SK-N-SH (cell line): ENCODE data around the gene MACROD2. TPM values are rescaled to one million over a fixed set of nuclear protein-coding genes. Genes with fewer than 3 reads are reported as not detected.

ENCODE experiments used
- CTCF ChIA-PET: fragments of 300-600, 350-600 bp; formaldehyde crosslinking; extraction: SDS; loops from one replicate; lab custom pipeline; 2021; lab: Yijun Ruan, JAX
- POLR2A ChIA-PET: fragments of 350-600 bp; sonication (Branson Sonifier 250); formaldehyde crosslinking; extraction: SDS; loops from one replicate; lab custom pipeline; 2020; ENCODE audit warnings: antibody characterized with exemption, inconsistent platforms; lab: Yijun Ruan, JAX
- DNase-seq: peaks from one replicate; pipeline ENCODE4 v3.0.0; 2012
- H2AFZ ChIP-seq: fragments of 200-600 bp; sonication (generic); 2 replicates; pipeline ENCODE4 v1.8.1; 2016; ENCODE audit warnings: antibody characterized with exemption, mild to moderate bottlenecking, low read depth
- H3F3A ChIP-seq: fragments of 200-600 bp; sonication (generic); replicated peaks from 2 replicates; pipeline ENCODE3; 2016; ENCODE audit warnings: antibody characterized with exemption, mild to moderate bottlenecking; ENCODE audit not compliant: insufficient read depth
- H3K27ac ChIP-seq, 2 experiments: fragments of 200-500 bp in 1 of 2; fragments of 200-600 bp in 1 of 2; sonication (Bioruptor generic) in 1 of 2; sonication (generic), shearing (Covaris generic) in 1 of 2; 2 replicates each; pipeline versions ENCODE4 v1.5.1 to v1.6.1; 2014 to 2016; ENCODE audit warnings: low read depth in 2 of 2, inconsistent platforms in 1 of 2, low read length in 1 of 2, mild to moderate bottlenecking in 1 of 2, mixed read lengths in 1 of 2
- H3K27me3 ChIP-seq: fragments of 200-600 bp; sonication (generic), shearing (Covaris generic); 2 replicates; pipeline ENCODE4 v1.6.1; 2016; ENCODE audit warnings: mixed run types; ENCODE audit not compliant: insufficient read depth
- H3K36me3 ChIP-seq, 2 experiments: fragments of 200-500 bp in 1 of 2; fragments of 200-600 bp in 1 of 2; sonication (Bioruptor generic) in 1 of 2; sonication (generic) in 1 of 2; replicated peaks in 1 of 2; 2 replicates each; pipeline versions ENCODE3 to v1.5.1; 2014 to 2016; ENCODE audit warnings: low read length in 1 of 2, mild to moderate bottlenecking in 1 of 2; ENCODE audit not compliant: insufficient read depth in 2 of 2, control insufficient read depth in 1 of 2
- H3K4me1 ChIP-seq, 2 experiments: fragments of 200-500 bp in 1 of 2; fragments of 200-600 bp in 1 of 2; sonication (Bioruptor generic) in 1 of 2; sonication (generic), shearing (Covaris generic) in 1 of 2; 2 replicates each; pipeline versions ENCODE4 v1.5.1 to v1.6.1; 2014 to 2016; ENCODE audit warnings: low read depth in 1 of 2, low read length in 1 of 2, mixed run types in 1 of 2; ENCODE audit not compliant: insufficient read depth in 2 of 2, control insufficient read depth in 1 of 2
- H3K4me2 ChIP-seq: fragments of 200-600 bp; sonication (generic), shearing (Covaris generic); 2 replicates; pipeline ENCODE4 v1.6.1; 2017; ENCODE audit warnings: mixed run types
- H3K4me3 ChIP-seq, 2 experiments: fragments of 200-500 bp in 1 of 2; fragments of 200-600 bp in 1 of 2; sonication (Bioruptor generic) in 1 of 2; sonication (generic), shearing (Covaris generic) in 1 of 2; 2 replicates each; pipeline versions ENCODE4 v1.5.1 to v1.8.1; 2014 to 2016; ENCODE audit warnings: low read depth in 2 of 2, inconsistent platforms in 1 of 2, low read length in 1 of 2, mild to moderate bottlenecking in 1 of 2, mixed read lengths in 1 of 2, moderate library complexity in 1 of 2
- H3K79me2 ChIP-seq: fragments of 200-600 bp; sonication (generic); 2 replicates; pipeline ENCODE4 v1.8.1; 2017; ENCODE audit warnings: mild to moderate bottlenecking; ENCODE audit not compliant: insufficient read depth
- H3K9ac ChIP-seq: fragments of 200-600 bp; sonication (generic); 2 replicates; pipeline ENCODE4 v1.6.1; 2017; ENCODE audit warnings: mixed run types
- H3K9me2 ChIP-seq: fragments of 200-600 bp; sonication (generic); 2 replicates; pipeline ENCODE4 v1.6.1; 2017; ENCODE audit warnings: mixed run types
- H3K9me3 ChIP-seq: fragments of 200-600 bp; sonication (generic); 2 replicates; pipeline ENCODE4 v1.6.1; 2017; ENCODE audit warnings: mixed run types, mild to moderate bottlenecking, moderate library complexity
- H4K20me1 ChIP-seq: fragments of 200-600 bp; sonication (generic); 2 replicates; pipeline ENCODE4 v1.6.1; 2017; ENCODE audit warnings: mild to moderate bottlenecking, mixed run types; ENCODE audit not compliant: insufficient read depth
- CHD2 ChIP-seq: fragments of 150-350 bp; IDR thresholded peaks from 2 replicates; pipeline ENCODE4 v1.6.1; 2018; ENCODE audit warnings: low read length; ENCODE audit not compliant: partially characterized antibody
- ELF1 ChIP-seq: IDR thresholded peaks from 2 replicates; pipeline ENCODE4 v1.4.0; 2012
- EZH2phosphoT487 ChIP-seq: fragments of 200-600 bp; sonication (generic); IDR thresholded peaks from 2 replicates; pipeline ENCODE4 v1.6.1; 2017; ENCODE audit warnings: low read depth, mixed run types, mild to moderate bottlenecking, antibody characterized with exemption, moderate library complexity, borderline replicate concordance
- FOSL2 ChIP-seq: IDR thresholded peaks from 2 replicates; pipeline ENCODE4 v1.4.0; 2012; ENCODE audit warnings: low read depth, mild to moderate bottlenecking, moderate library complexity, borderline replicate concordance
- GATA2 ChIP-seq: sonication (generic); formaldehyde crosslinking; IDR thresholded peaks from 2 replicates; pipeline ENCODE4 v1.5.0; 2020; ENCODE audit warnings: mild to moderate bottlenecking, missing genetic modification reagents
- JUND ChIP-seq: IDR thresholded peaks from 2 replicates; pipeline ENCODE4 v1.4.0; 2012
- MEF2A ChIP-seq: IDR thresholded peaks from 2 replicates; pipeline ENCODE4 v1.4.0; 2012; ENCODE audit warnings: low read depth, borderline replicate concordance
- NFIC ChIP-seq: IDR thresholded peaks from 2 replicates; pipeline ENCODE4 v1.4.0; 2012; ENCODE audit warnings: borderline replicate concordance
- RFX5 ChIP-seq: IDR thresholded peaks from 2 replicates; pipeline ENCODE4 v1.6.1; 2012; ENCODE audit warnings: mild to moderate bottlenecking, improper control_type of control experiment, low read length
- SMC3 ChIP-seq: IDR thresholded peaks from 2 replicates; pipeline ENCODE4 v1.6.1; 2012; ENCODE audit warnings: low read depth, low read length, improper control_type of control experiment
- TAF1 ChIP-seq: IDR thresholded peaks from 2 replicates; pipeline ENCODE4 v1.6.1; 2012; ENCODE audit warnings: low read depth, mild to moderate bottlenecking, low read length, moderate library complexity, borderline replicate concordance
- TCF12 ChIP-seq: IDR thresholded peaks from 2 replicates; pipeline ENCODE4 v1.4.0; 2012
- TEAD4 ChIP-seq: IDR thresholded peaks from 2 replicates; pipeline ENCODE4 v1.4.0; 2012; ENCODE audit warnings: mild to moderate bottlenecking, borderline replicate concordance; ENCODE audit not compliant: insufficient read depth
- YY1 ChIP-seq: IDR thresholded peaks from 2 replicates; pipeline ENCODE4 v1.4.0; 2012; ENCODE audit warnings: low read depth, mild to moderate bottlenecking
- WGBS: methylation state at CpG from one replicate; pipeline ENCODE4 v1.1.6; 2017; ENCODE audit warnings: low lambda C conversion rate; 5-methylcytosine and 5-hydroxymethylcytosine counted together
- polyA plus RNA-seq, 3 experiments: library from polyadenylated mRNA; depleted of rRNA; stranded (reverse); fragments of >200 nt; gene quantifications; 2 replicates each; pipeline ENCODE4 v1.2.3, GENCODE V29; 2012
- TF ChIP-seq, protein P1 (sequence below): IDR thresholded peaks from 2 replicates; pipeline ENCODE4 v1.4.0; 2012; ENCODE audit warnings: low read depth
- TF ChIP-seq, protein P2 (sequence below): IDR thresholded peaks from 2 replicates; pipeline ENCODE4 v1.4.0; 2012; ENCODE audit warnings: low read depth, borderline replicate concordance
- TF ChIP-seq, protein P3 (sequence below): IDR thresholded peaks from 2 replicates; pipeline ENCODE4 v1.4.0; 2012; ENCODE audit warnings: low read depth, borderline replicate concordance
- TF ChIP-seq, protein P4 (sequence below): fragments of 150-350 bp; IDR thresholded peaks from 2 replicates; pipeline ENCODE4 v1.6.1; 2017; ENCODE audit warnings: antibody characterized with exemption, low read length, low read depth, borderline replicate concordance
- TF ChIP-seq, protein P5 (sequence below): IDR thresholded peaks from 2 replicates; pipeline ENCODE4; 2012

MACROD2 gene
- polyA plus RNA-seq, 1 of the 3 experiments (the other 2 are of a cell fraction): 0.33 TPM

DNA sequence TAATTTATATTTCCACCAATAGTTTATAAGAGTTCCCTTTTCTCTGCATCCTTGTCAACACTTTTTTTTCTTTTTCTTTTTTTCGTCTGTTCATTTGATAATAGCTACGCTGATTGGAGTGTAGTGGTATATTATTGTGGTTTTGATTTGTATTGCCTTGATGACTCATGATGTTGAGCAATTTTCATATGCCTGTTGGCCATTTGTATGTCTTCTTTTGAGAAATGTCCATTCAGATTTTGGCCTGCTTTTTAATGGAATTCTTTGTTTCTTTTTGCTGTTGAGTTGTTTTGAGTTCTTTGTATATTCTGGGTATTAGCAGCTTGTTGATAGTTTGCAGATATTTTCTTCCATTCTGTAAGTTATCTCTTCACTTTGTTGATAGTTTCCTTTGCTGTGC is 1804.6 kb downstream of the MACROD2 start:
- no peaks in the 10 kb centered on the region for H3K27me3 ChIP-seq
- no peak overlapping the region for H3K27ac ChIP-seq
- H3K9me2 ChIP-seq: no peaks in the 10 kb centered on the region
- H3K4me2 ChIP-seq: no peak overlapping the region
- no peak overlapping the region for H3K4me3 ChIP-seq
- no peak overlapping the region for H3K9ac ChIP-seq
- no peaks in the 10 kb centered on the region for H3K36me3 ChIP-seq
- no peaks in the 10 kb centered on the region for H3F3A ChIP-seq
- CTCF ChIA-PET: no interaction called here
- TF ChIP-seq SMC3: no peak
- no peak for TF ChIP-seq ELF1
- TF ChIP-seq, protein P1, sequence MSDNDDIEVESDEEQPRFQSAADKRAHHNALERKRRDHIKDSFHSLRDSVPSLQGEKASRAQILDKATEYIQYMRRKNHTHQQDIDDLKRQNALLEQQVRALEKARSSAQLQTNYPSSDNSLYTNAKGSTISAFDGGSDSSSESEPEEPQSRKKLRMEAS: no peak
- no peak for TF ChIP-seq NFIC
- TF ChIP-seq RFX5: no peak
- no peak for TF ChIP-seq EZH2phosphoT487
- TF ChIP-seq, protein P2, sequence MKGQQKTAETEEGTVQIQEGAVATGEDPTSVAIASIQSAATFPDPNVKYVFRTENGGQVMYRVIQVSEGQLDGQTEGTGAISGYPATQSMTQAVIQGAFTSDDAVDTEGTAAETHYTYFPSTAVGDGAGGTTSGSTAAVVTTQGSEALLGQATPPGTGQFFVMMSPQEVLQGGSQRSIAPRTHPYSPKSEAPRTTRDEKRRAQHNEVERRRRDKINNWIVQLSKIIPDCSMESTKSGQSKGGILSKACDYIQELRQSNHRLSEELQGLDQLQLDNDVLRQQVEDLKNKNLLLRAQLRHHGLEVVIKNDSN: no peak
- no peak for TF ChIP-seq TCF12
- TF ChIP-seq MEF2A: no peak
- no peaks in the 10 kb centered on the region for H3K79me2 ChIP-seq
- 18% methylated on average over 2 of the region's 2 CpGs for WGBS
- POLR2A ChIA-PET: no interaction called here
- H3K9me3 ChIP-seq: no peaks in the 10 kb centered on the region
- no peak for DNase-seq
- H4K20me1 ChIP-seq: no peaks in the 10 kb centered on the region
- H3K4me1 ChIP-seq: no peaks in the 10 kb centered on the region
- no peak overlapping the region for H2AFZ ChIP-seq

DNA sequence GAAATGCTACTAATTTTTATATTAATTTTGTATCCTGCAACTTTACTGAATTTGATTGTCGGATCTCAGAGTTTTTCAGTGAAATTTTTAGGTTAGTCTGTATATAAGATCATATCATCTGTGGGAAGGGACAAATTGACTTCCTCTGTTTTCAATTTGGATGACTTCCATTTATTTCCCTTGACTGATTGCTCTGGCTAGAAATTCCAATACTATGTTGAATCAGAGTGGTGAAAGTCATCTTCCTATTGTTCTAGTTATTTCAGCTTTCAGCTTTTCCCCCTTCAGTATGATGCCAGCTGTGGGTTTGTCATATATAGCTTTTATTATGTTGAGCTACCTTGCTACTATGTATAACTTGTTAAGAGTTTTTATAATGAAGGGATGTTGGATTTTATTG is 1806.7 kb downstream of the MACROD2 start:
- Histone ChIP-seq H3K4me3 (no peak overlapping the region), H3K9me2 (no peaks in the 10 kb centered on the region), H4K20me1 (no peaks in the 10 kb centered on the region), H3K9me3 (no peaks in the 10 kb centered on the region), H3K4me1 (no peaks in the 10 kb centered on the region), H2AFZ (no peak overlapping the region), H3K36me3 (no peaks in the 10 kb centered on the region), H3K79me2 (no peaks in the 10 kb centered on the region), H3K9ac (no peak overlapping the region), H3K4me2 (no peak overlapping the region), H3F3A (no peaks in the 10 kb centered on the region), H3K27ac (no peak overlapping the region), H3K27me3 (no peaks in the 10 kb centered on the region)
- DNase-seq: no peak
- POLR2A ChIA-PET: no interaction called here
- 33% methylated on average over 1 of the region's 1 CpG for WGBS
- CTCF ChIA-PET: no interaction called here
- TF ChIP-seq EZH2phosphoT487: no peak
- peak; percentile 40 for TF ChIP-seq TCF12

DNA sequence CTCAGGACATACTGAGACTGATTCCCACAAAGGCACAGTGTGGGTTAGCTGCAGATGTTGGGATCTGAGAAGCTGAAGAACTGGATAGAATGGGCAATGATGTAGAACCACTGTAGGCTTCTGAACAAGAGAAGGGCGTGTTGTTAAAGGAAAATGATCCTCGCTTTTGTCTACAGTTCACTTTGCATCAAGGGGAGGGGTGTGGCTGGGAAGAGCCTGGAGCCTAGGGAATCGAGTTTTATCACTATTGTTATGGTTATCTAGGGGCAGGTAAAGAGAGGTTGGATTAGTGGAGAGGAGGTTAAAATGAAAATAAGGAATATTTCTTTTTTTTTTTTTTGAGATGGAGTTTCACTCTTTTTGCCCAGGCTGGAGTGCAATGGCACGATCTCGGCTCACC is 1809.8 kb downstream of the MACROD2 start:
- Histone ChIP-seq H3K9me3 (no peaks in the 10 kb centered on the region), H4K20me1 (no peaks in the 10 kb centered on the region), H3F3A (no peaks in the 10 kb centered on the region), H3K4me2 (no peak overlapping the region), H3K9me2 (no peaks in the 10 kb centered on the region), H3K36me3 (no peaks in the 10 kb centered on the region), H3K4me3 (no peak overlapping the region), H3K27me3 (no peaks in the 10 kb centered on the region), H2AFZ (no peak overlapping the region), H3K27ac (no peak overlapping the region), H3K79me2 (no peaks in the 10 kb centered on the region), H3K4me1 (no peaks in the 10 kb centered on the region), H3K9ac (no peak overlapping the region)
- 62% methylated on average over 5 of the region's 5 CpGs for WGBS
- POLR2A ChIA-PET: no interaction called here
- no peak for DNase-seq
- CTCF ChIA-PET: no interaction called here
- TF ChIP-seq YY1 (no peak), TAF1 (no peak), FOSL2 (no peak), RFX5 (no peak), GATA2 (CRISPR knock-in tag) (no peak), TEAD4 (no peak), EZH2phosphoT487 (no peak), JUND (no peak), CHD2 (no peak)
- TF ChIP-seq, protein P3, sequence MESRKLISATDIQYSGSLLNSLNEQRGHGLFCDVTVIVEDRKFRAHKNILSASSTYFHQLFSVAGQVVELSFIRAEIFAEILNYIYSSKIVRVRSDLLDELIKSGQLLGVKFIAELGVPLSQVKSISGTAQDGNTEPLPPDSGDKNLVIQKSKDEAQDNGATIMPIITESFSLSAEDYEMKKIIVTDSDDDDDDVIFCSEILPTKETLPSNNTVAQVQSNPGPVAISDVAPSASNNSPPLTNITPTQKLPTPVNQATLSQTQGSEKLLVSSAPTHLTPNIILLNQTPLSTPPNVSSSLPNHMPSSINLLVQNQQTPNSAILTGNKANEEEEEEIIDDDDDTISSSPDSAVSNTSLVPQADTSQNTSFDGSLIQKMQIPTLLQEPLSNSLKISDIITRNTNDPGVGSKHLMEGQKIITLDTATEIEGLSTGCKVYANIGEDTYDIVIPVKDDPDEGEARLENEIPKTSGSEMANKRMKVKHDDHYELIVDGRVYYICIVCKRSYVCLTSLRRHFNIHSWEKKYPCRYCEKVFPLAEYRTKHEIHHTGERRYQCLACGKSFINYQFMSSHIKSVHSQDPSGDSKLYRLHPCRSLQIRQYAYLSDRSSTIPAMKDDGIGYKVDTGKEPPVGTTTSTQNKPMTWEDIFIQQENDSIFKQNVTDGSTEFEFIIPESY: no peak
- TF ChIP-seq, protein P1: no peak
- TF ChIP-seq, protein P4, sequence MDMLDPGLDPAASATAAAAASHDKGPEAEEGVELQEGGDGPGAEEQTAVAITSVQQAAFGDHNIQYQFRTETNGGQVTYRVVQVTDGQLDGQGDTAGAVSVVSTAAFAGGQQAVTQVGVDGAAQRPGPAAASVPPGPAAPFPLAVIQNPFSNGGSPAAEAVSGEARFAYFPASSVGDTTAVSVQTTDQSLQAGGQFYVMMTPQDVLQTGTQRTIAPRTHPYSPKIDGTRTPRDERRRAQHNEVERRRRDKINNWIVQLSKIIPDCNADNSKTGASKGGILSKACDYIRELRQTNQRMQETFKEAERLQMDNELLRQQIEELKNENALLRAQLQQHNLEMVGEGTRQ: no peak
- TF ChIP-seq, protein P5, sequence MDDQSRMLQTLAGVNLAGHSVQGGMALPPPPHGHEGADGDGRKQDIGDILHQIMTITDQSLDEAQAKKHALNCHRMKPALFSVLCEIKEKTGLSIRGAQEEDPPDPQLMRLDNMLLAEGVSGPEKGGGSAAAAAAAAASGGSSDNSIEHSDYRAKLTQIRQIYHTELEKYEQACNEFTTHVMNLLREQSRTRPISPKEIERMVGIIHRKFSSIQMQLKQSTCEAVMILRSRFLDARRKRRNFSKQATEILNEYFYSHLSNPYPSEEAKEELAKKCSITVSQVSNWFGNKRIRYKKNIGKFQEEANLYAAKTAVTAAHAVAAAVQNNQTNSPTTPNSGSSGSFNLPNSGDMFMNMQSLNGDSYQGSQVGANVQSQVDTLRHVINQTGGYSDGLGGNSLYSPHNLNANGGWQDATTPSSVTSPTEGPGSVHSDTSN: no peak
